ENCODE measurements around the gene CHMP6.
A peak's percentile ranks its signal among the peaks of the same experiment; 100 is the strongest.

The CHMP6 gene

DNA sequence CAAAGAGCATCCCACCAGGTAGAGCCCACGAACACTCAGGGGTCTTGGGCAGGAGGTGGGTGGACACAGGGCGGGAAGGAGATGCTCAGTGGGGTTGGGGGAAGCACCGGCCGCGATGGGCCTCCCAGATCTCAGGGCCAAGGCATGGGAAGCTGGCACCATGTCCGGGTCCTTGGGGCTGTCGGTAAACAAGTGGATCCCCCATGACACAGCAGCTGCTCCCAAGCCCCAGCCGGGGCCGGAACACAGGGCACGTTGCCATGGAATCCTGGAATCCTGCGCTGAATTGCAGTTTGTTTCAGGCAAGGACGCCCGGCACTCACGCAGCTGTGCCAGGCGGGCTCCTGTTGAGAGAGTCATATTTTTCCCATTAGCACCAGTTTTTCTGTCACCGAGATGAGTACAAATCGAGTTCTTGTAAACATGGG, 23.0 kb upstream of the CHMP6 start:
- no peak overlapping the region for H3K4me3 ChIP-seq (ENCODE audit: low read depth, low read length)
- TF ChIP-seq, protein P1, sequence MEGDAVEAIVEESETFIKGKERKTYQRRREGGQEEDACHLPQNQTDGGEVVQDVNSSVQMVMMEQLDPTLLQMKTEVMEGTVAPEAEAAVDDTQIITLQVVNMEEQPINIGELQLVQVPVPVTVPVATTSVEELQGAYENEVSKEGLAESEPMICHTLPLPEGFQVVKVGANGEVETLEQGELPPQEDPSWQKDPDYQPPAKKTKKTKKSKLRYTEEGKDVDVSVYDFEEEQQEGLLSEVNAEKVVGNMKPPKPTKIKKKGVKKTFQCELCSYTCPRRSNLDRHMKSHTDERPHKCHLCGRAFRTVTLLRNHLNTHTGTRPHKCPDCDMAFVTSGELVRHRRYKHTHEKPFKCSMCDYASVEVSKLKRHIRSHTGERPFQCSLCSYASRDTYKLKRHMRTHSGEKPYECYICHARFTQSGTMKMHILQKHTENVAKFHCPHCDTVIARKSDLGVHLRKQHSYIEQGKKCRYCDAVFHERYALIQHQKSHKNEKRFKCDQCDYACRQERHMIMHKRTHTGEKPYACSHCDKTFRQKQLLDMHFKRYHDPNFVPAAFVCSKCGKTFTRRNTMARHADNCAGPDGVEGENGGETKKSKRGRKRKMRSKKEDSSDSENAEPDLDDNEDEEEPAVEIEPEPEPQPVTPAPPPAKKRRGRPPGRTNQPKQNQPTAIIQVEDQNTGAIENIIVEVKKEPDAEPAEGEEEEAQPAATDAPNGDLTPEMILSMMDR (IDR thresholded peaks at IDR 0.05; ENCODE audit: low read depth, low read length, missing control alignments) = no peak
- DNase-seq (ENCODE audit: low read depth) = no peak

- TF ChIP-seq, protein P1 (IDR thresholded peaks at IDR 0.05; ENCODE audit: low read depth, low read length, missing control alignments) = no peak
- DNase-seq (ENCODE audit: low read depth) = no peak
- H3K4me3 ChIP-seq (ENCODE audit: low read depth, low read length) = no peak overlapping the region
These were observed 22.5 kb upstream of the CHMP6 start for GRCh38 chr17:80969030-80969673.

- no peak for DNase-seq (ENCODE audit: low read depth)
- H3K4me3 ChIP-seq (ENCODE audit: low read depth, low read length) = no peak overlapping the region
- TF ChIP-seq, protein P1 (IDR thresholded peaks at IDR 0.05; ENCODE audit: low read depth, low read length, missing control alignments) = no peak
These were observed 22.0 kb upstream of the CHMP6 start for GRCh38 chr17:80969674-80970043.

DNA sequence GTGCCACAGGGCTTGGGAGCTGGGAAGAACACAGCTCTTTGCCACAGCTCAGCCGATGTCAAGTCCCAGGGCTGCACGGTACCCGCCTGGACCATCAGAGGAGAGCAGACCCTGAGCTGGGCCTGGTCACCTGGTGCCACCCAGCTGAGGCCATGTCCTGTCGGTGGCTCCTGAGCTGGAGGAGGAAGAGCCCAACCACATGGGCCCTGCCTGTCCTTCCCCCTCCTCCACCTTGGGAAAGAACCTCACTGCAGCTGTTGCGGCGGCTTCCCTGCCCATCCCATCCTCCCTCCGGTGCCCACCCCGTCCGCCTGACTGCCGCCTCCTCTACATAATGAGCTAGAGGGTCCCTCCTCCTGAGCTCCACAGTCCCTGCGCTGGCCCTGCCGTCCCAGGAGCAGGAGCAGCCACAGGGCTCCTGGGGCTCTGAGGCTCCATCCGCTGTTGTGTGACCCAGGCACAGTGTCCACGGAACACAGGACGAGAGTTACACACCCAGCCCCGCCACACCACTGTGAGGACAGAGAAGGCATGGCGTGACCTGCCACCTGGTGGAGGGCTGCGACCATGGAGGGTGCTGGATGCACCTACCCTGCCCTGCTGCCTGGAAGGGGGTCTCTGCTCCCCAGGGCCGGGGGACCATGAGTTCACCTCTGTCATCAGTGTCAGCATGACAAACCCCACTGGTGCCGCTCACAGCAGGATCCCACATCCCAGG, 21.4 kb upstream of the CHMP6 start:
- H3K4me3 ChIP-seq (ENCODE audit: low read depth, low read length) = no peak overlapping the region

GRCh38 chr17:80970762-80971703, 20.6 kb upstream of the CHMP6 start:
- no peak overlapping the region for H3K4me3 ChIP-seq (ENCODE audit: low read depth, low read length)
- TF ChIP-seq, protein P1 (IDR thresholded peaks at IDR 0.05; ENCODE audit: low read depth, low read length, missing control alignments) = no peak
- no peak for DNase-seq (ENCODE audit: low read depth)

More for the DNA sequence above, 21.4 kb upstream of the CHMP6 start:
- no peak for DNase-seq (ENCODE audit: low read depth)
- TF ChIP-seq, protein P1 (IDR thresholded peaks at IDR 0.05; ENCODE audit: low read depth, low read length, missing control alignments) = peak; percentile 74

- TF ChIP-seq, protein P1 (IDR thresholded peaks at IDR 0.05; ENCODE audit: low read depth, low read length, missing control alignments) = no peak
- no peak overlapping the region for H3K4me3 ChIP-seq (ENCODE audit: low read depth, low read length)
These were observed 19.8 kb upstream of the CHMP6 start for GRCh38 chr17:80971704-80972304.

More at GRCh38 chr17:80971704-80972304, 19.8 kb upstream of the CHMP6 start:
- DNase-seq (ENCODE audit: low read depth) = no peak

Data from GM12864 (cell line).